Mucosa of descending colon (tissue), 3 donors: Measurements from ENCODE around the gene NEU1. TPM values are rescaled to one million over a fixed set of nuclear protein-coding genes. Genes with fewer than 3 reads are reported as not detected.

Source experiments
- ATAC-seq: fragments of 200-7000 bp; cut with Tn5 transposase; one replicate; pipeline ENCODE4 v1.9.1; 2020; ENCODE audit warnings: mild to moderate bottlenecking, moderate library complexity
- DNase-seq, 3 donors: peaks; one replicate each; pipeline ENCODE4 v3.0.0-alpha.2; 2020
- H3K36me3 ChIP-seq: fragments of 200-600 bp; one replicate; pipeline ENCODE4 v1.8.0; 2021; ENCODE audit warnings: low read depth, mild to moderate bottlenecking
- H3K4me1 ChIP-seq: fragments of 200-600 bp; one replicate; pipeline ENCODE4 v1.8.0; 2021; ENCODE audit warnings: low read depth, mild to moderate bottlenecking
- H3K4me3 ChIP-seq: fragments of 200-600 bp; one replicate; pipeline ENCODE4 v1.8.0; 2021; ENCODE audit warnings: mild to moderate bottlenecking
- H3K9me3 ChIP-seq: fragments of 200-600 bp; one replicate; pipeline ENCODE4 v1.8.0; 2021; ENCODE audit warnings: mild to moderate bottlenecking
- intact Hi-C, 2 donors: fragments of 100-400 bp; cut with DNase I in 1 of 2; cut with micrococcal nuclease in 1 of 2; formaldehyde crosslinking; loops; one replicate each; pipeline versions ENCODE4 v1.11.0 to v1.11.1; 2022; cut with DNase I, micrococcal nuclease
- total RNA-seq, 3 donors: library from RNA; stranded (reverse); fragmentation: NEBNext Ultra II Directional in 2 of 3; extraction: Animal tissue kit (Norgen Biotek cat#: 25700) in 2 of 3; gene quantifications; one replicate each; pipeline versions ENCODE4 v1.2.1 to v1.2.4, GENCODE V29; 2021 to 2023
- TF ChIP-seq, protein P1 (sequence below): fragments of 200-600 bp; IDR thresholded peaks from one replicate; pipeline ENCODE4 v1.8.0; 2022; ENCODE audit warnings: antibody characterized with exemption, mild to moderate bottlenecking
- donor health status: DM: no; HTN: no; CAD: no; lungs with moderate emphysema.
- donor health status: DM: no; HTN: no; CAD: no.
- donor health status: DM: no; HTN: yes; CAD: no.

Gene NEU1
- total RNA-seq, 3 donors from 2014 or later = 44.0 to 65.7 (median 45.0) TPM

DNA sequence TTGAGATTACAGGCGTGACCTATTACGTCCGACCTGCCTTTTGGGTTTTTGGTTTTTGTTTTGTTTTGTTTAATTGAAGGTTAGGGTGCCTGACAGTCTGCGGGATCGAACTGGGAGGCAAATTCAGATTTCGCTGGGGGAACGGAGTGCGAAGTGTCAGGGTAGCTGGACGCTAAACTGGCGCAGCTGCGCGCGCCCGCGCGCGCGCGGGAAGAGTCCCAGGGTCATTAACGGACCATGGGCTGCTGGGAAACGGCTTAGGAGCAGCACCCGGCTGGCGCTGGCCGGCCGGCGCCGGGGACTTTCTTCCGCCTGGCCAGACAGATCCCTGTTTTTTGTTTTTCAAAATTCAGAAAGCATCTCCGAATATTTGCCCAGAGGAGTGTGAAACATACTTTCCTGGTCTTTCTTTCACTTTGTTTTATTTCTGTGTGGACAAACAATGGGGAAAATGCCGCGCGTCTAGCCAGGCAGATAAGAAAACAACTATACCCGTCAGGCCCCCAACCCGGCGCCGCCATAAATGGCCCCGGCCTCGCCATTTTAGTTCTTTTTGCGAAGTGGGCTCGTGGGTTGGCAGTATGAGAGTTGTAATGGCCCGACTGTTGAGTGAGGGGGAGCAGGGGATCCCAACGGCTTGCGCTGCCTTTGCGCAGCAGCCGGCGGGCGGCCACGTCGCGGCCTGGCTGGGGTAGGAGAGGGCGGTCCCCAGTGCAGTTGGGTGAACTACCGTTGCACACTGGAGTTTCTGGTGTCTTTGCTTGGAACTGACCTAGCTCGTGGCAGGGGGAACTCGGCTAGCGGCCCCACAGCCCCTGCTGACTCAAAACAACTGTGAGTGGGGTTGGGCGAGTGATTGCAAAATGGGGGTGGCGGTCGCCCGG lies 28.0 kb downstream of the NEU1 start:
- H3K4me1 ChIP-seq = peaks cover 54% of the 10 kb centered on the region
- TF ChIP-seq, protein P1, sequence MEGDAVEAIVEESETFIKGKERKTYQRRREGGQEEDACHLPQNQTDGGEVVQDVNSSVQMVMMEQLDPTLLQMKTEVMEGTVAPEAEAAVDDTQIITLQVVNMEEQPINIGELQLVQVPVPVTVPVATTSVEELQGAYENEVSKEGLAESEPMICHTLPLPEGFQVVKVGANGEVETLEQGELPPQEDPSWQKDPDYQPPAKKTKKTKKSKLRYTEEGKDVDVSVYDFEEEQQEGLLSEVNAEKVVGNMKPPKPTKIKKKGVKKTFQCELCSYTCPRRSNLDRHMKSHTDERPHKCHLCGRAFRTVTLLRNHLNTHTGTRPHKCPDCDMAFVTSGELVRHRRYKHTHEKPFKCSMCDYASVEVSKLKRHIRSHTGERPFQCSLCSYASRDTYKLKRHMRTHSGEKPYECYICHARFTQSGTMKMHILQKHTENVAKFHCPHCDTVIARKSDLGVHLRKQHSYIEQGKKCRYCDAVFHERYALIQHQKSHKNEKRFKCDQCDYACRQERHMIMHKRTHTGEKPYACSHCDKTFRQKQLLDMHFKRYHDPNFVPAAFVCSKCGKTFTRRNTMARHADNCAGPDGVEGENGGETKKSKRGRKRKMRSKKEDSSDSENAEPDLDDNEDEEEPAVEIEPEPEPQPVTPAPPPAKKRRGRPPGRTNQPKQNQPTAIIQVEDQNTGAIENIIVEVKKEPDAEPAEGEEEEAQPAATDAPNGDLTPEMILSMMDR = no peak
- peak overlapping the region; percentile 90 for H3K4me3 ChIP-seq
- H3K9me3 ChIP-seq = no peaks in the 10 kb centered on the region
- ATAC-seq = peak; percentile 84
- H3K36me3 ChIP-seq = no peaks in the 10 kb centered on the region
- intact Hi-C loops = loop anchor here in 1 of 2 donors (5.0 kb wide), 1 partner anchor 102 kb away; no protein-coding TSS in a partner anchor
- peak; percentile 92 to 93 (median 93) for DNase-seq

DNA sequence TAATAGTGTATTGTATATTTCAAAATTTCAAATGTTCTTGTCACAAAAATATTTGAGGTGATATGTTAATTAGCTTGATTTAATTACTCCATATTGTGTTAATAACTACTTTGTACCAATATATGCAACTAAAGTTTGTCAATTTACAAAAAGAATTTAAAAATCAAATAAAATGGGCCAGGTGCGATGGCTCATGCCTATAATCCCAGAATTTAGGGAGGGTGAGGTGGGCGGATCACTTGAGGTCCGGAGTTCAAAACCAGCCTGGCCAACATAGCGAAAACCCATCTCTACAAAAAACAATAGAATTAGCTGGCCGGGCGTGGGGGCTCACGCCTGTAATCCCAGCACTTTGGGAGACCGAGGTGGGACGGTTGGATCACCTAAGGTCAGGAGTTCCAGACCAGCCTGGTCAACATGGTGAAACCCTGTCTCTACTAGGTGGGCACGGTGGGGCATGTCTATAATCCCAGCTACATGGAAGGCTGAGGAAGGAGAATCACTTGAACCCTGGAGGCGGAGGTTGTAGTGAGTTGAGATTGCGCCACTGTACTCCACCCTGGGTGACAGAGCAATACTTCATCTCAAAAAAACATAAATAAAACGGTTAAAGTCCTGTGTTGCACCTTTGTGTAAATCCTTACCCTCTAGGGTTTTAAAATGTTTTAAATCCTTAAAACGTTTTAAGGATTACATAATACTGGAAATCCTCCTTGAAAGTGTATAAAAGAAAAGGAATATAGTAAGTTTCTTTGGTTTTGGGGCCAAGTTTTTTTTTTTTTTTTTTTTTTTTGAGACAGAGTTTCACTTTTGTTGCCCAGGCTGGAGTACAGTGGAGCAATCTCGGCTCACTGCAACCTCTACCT lies 31.0 kb downstream of the NEU1 start:
- intact Hi-C loops = loop anchor here in 1 of 2 donors (5.0 kb wide), 1 partner anchor 99 kb away; no protein-coding TSS in a partner anchor
- TF ChIP-seq, protein P1 = no peak
- H3K36me3 ChIP-seq = peaks cover 4% of the 10 kb centered on the region
- H3K9me3 ChIP-seq = no peaks in the 10 kb centered on the region
- no peak overlapping the region for H3K4me3 ChIP-seq
- DNase-seq (no peak), ATAC-seq (no peak)
- H3K4me1 ChIP-seq = peaks cover 40% of the 10 kb centered on the region

DNA sequence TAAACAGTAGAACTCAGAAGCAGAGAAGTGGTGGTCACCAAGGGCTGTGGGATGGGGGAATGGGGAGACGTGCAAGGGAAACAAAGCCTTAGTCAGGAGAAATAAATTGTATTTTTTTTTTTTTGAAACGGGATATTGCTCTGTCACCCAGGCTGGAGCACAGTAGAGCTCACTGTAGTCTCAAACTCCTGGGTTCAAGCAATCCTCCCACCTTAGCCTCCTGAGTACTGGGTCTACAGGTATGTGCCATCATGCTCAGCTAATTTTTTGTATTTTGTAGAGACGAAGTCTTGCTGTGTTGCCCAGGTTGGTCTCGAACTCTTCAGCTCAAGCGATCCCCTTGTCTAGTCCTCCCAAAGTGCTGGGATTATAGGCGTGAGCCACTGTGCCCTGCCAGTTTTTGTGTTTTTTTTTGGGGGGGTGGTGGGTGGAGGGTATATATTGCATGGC lies 31.7 kb downstream of the NEU1 start:
- H3K4me3 ChIP-seq = peak overlapping the region; percentile 34
- TF ChIP-seq, protein P1 = no peak
- intact Hi-C loops = loop anchor here in 1 of 2 donors (5.0 kb wide), 1 partner anchor 99 kb away; no protein-coding TSS in a partner anchor
- DNase-seq = no peak
- H3K36me3 ChIP-seq = peaks cover 4% of the 10 kb centered on the region
- no peak for ATAC-seq
- H3K4me1 ChIP-seq = peaks cover 39% of the 10 kb centered on the region
- H3K9me3 ChIP-seq = no peaks in the 10 kb centered on the region

DNA sequence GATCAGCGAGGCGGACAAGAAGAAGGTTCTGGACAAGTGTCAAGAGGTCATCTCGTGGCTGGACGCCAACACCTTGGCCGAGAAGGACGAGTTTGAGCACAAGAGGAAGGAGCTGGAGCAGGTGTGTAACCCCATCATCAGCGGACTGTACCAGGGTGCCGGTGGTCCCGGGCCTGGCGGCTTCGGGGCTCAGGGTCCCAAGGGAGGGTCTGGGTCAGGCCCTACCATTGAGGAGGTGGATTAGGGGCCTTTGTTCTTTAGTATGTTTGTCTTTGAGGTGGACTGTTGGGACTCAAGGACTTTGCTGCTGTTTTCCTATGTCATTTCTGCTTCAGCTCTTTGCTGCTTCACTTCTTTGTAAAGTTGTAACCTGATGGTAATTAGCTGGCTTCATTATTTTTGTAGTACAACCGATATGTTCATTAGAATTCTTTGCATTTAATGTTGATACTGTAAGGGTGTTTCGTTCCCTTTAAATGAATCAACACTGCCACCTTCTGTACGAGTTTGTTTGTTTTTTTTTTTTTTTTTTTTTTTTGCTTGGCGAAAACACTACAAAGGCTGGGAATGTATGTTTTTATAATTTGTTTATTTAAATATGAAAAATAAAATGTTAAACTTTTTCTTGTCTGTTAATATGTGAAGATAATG lies 32.9 kb downstream of the NEU1 start:
- ATAC-seq (no peak), DNase-seq (peak in 1 of 3 donors; percentile 52)
- H3K4me1 ChIP-seq = peaks cover 47% of the 10 kb centered on the region

More for the DNA sequence above, 32.9 kb downstream of the NEU1 start:
- intact Hi-C loops = loop anchor here in 1 of 2 donors (5.0 kb wide), 1 partner anchor 97 kb away; no protein-coding TSS in a partner anchor
- TF ChIP-seq, protein P1 = no peak
- Histone ChIP-seq H3K36me3 (peaks cover 4% of the 10 kb centered on the region), H3K9me3 (no peaks in the 10 kb centered on the region), H3K4me3 (peak overlapping the region; percentile 34)
